ENCODE measurements around the gene CRELD2. TPM values are rescaled to one million over a fixed set of nuclear protein-coding genes. Genes with fewer than 3 reads are reported as not detected.
A peak's percentile ranks its signal among the peaks of the same experiment; 100 is the strongest.

The CRELD2 gene
- total and polyA plus RNA-seq, 5 donors = 21.8 to 40.0 (median 26.5) TPM

DNA sequence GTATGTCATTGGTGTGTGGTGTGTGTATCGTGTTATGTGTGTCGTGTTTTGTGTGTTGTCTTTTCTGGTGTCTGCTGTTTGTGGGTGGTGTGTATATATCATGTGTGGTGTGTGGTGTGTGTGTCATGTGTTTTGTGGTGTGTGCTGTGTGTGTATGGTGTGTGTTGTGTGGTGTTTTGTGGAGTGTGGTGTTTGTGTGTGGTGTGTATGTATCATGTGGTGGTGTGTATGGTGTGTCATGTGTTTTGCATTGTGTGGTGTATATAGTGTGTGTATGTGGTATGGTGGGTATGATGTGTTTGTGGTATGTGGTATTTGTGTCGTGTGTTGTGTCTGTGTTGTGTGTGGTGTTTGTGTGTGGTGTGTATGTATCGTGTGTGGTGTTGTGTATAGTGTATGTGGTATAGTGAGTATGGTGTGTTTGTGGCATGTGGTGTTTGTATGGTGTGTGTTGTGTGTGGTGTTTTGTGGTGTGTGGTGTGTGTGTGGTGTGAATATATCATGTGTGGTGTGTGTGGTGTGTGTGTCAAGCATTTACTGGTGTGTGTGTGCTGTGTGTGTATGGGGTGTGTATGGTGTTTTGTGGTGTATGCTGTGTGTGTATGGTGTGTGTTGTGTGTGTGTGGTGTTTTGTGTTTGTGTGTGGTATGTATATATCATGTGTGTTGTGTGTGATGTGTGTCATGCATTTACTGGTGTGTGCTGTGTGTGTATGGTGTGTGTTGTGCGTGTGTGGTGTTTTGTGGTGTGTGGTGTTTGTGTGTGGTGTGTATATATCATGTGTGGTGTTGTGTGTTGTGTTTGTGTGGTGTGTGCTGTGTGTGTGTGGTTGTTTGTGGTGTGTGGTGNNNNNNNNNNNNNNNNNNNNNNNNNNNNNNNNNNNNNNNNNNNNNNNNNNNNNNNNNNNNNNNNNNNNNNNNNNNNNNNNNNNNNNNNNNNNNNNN lies 54.9 kb downstream of the CRELD2 start:
- 93% methylated on average over 5 of the region's 5 CpGs for WGBS
- no peaks in the 10 kb centered on the region for H3K9me3 ChIP-seq (ENCODE audit: control insufficient read depth, low read length)
- H3K4me3 ChIP-seq (ENCODE audit: low read length) = no peak overlapping the region
- H3K27me3 ChIP-seq (ENCODE audit: control insufficient read depth, insufficient read depth) = no peaks in the 10 kb centered on the region
- H3K27ac ChIP-seq (ENCODE audit: low read length) = no peak overlapping the region
- no peak for DNase-seq
- intact Hi-C loops (cut with DNase I) = loop anchor here in 2 of 4 donors (5.0 kb wide), 1 partner anchor 41 kb away; no protein-coding TSS in a partner anchor
- ATAC-seq = no peak
- peaks cover 3% of the 10 kb centered on the region for H3K4me1 ChIP-seq (ENCODE audit: control insufficient read depth, insufficient read depth, low read length)

DNA sequence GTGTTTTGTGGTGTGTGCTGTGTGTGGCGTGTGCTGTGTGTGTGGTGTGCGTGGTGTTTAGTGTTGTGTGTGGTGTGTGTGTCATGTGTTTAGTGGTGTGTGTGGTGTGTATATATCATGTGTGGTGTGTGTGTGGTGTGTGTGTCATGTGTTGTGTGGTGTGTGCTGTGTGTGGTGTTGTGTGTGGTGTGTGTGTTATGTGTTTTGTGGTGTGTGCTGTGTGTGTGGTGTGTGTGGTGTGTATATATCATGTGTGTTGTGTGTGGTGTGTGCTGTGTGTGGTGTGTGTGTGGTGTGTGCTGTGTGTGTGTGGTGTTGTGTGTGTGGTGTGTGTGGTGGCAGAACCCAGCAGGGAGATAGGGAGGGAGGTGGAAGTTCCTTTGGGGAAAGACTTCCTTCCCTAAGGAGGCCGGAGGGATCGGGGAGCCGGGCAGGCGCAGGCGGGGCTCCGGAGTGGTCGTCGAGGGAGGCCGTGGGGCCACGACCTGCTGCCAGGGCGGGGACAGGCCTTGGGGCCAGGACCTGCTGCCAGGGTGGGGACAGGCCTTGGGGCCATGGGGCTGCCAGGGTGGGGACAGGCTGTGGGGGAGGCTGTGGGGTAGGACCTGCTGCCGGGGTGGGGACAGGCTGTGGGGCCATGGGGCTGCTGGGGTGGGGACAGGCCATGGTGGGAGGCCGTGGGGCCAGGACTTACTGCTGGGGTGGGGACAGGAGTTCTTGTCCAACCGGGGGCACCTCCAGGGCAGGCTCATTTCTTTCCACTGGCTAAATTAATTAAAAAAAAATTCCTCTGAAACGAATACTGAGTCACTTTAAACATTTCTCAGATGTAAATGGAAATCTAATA lies 57.3 kb downstream of the CRELD2 start:
- H3K27me3 ChIP-seq (ENCODE audit: control insufficient read depth, insufficient read depth) = no peaks in the 10 kb centered on the region
- peaks cover 3% of the 10 kb centered on the region for H3K4me1 ChIP-seq (ENCODE audit: control insufficient read depth, insufficient read depth, low read length)
- peak in 2 of 3 donors; percentile 28 to 51 for DNase-seq
- H3K9me3 ChIP-seq (ENCODE audit: control insufficient read depth, low read length) = no peaks in the 10 kb centered on the region
- 32% methylated on average over 17 of the region's 17 CpGs for WGBS
- H3K27ac ChIP-seq (ENCODE audit: low read length) = no peak overlapping the region
- intact Hi-C loops (cut with DNase I) = no loop called here
- H3K4me3 ChIP-seq (ENCODE audit: low read length) = no peak overlapping the region
- ATAC-seq = no peak

DNA sequence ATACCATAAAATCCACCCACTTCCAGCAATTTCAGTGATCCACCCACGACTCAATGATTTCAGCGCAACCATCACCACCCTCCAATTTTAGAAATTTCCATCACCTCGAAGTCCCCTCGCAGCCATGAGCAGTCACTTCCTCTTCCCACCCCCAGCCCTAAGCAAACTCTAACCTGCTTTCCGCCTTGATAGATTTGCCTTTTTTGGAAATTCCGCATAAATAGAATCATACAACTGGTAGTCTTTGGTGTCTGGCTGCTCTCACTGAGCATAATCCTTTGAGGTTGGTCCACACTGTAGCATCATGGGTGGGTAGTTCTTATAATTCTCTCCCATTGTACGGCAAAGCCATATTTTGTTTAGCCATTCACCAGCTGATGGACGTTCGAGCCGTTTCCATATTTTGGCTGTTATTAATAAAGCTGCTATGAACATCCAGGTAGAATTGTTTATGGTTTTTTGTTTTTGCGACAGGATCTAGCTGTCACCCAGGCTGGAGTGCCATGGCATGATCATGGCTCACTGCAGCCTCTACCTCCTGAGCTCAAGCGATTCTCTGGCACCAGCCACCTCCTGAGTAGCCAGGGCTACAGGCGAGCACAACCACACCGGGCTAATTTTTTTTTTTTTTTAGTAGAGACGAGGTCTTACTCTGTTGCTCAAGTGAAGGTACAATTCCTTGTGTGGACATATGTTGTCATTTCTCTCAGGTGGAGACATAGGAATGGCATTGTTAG lies 58.2 kb downstream of the CRELD2 start:
- Histone ChIP-seq H3K9me3 (ENCODE audit: control insufficient read depth, low read length) (no peaks in the 10 kb centered on the region), H3K27ac (ENCODE audit: low read length) (no peak overlapping the region), H3K4me1 (ENCODE audit: control insufficient read depth, insufficient read depth, low read length) (peaks cover 3% of the 10 kb centered on the region), H3K4me3 (ENCODE audit: low read length) (no peak overlapping the region), H3K27me3 (ENCODE audit: control insufficient read depth, insufficient read depth) (no peaks in the 10 kb centered on the region)
- 58% methylated on average over 15 of the region's 15 CpGs for WGBS
- intact Hi-C loops (cut with DNase I) = no loop called here
- no peak for ATAC-seq
- DNase-seq = no peak

Small RNA genes within 50 kb of the gene (microRNA-seq; reads per million reads assigned to microRNA genes)
- gene MIR6821 = 0 reads per million in 2 donors

Other genes starting within 250 kb of the CRELD2 start
- 10 to 100 TPM; 17.7 to 19.4 (median 18.3) TPM for gene BRD1, start 90.8 kb upstream of the CRELD2 start, total RNA-seq
- gene BRD1, start 90.8 kb upstream of the CRELD2 start, polyA plus RNA-seq = 16.3 TPM
- 1 to 10 TPM; 3.4 to 5.3 (median 4.1) TPM for gene ZBED4, start 64.8 kb upstream of the CRELD2 start, total RNA-seq
- 2.3 TPM for gene ZBED4, start 64.8 kb upstream of the CRELD2 start, polyA plus RNA-seq
- gene ALG12, start 196 bp upstream of the CRELD2 start, total RNA-seq = 10 to 100 TPM; 13.2 to 19.7 (median 17.4) TPM
- gene ALG12, start 196 bp upstream of the CRELD2 start, polyA plus RNA-seq = 13.0 TPM
- 10 to 100 TPM; 39.9 to 55.8 (median 49.9) TPM for gene PIM3, start 42.1 kb downstream of the CRELD2 start, total RNA-seq
- gene PIM3, start 42.1 kb downstream of the CRELD2 start, polyA plus RNA-seq = 39.0 TPM
- under 1 TPM in 1 of 4 donors, not detected in 3; 0.06 TPM for gene IL17REL, start 94.1 kb downstream of the CRELD2 start, total RNA-seq
- not detected for gene IL17REL, start 94.1 kb downstream of the CRELD2 start, polyA plus RNA-seq
- gene TTLL8, start 139.7 kb downstream of the CRELD2 start, total RNA-seq = not detected
- not detected for gene TTLL8, start 139.7 kb downstream of the CRELD2 start, polyA plus RNA-seq
- under 1 TPM in 3 of 4 donors, not detected in 1; 0.14 to 0.71 (median 0.14) TPM for gene MLC1, start 166.8 kb downstream of the CRELD2 start, total RNA-seq
- gene MLC1, start 166.8 kb downstream of the CRELD2 start, polyA plus RNA-seq = 1.2 TPM
- gene MOV10L1, start 171.4 kb downstream of the CRELD2 start, total RNA-seq = under 1 TPM; 0.29 to 0.62 (median 0.53) TPM
- gene MOV10L1, start 171.4 kb downstream of the CRELD2 start, polyA plus RNA-seq = 0.63 TPM